ENCODE data around the gene CPXM2.

GRCh38 chr10:123842692-123843385, 48.8 kb downstream of the CPXM2 start:
- TF ChIP-seq EZH2 (IDR thresholded peaks at IDR 0.05; ENCODE audit: insufficient read depth, poor library complexity, severe bottlenecking), result no peak
- no peak for TF ChIP-seq EZH2phosphoT487 (IDR thresholded peaks at IDR 0.05; ENCODE audit: insufficient read depth, low read depth)
